Activated T-cell treated with anti-CD3 and anti-CD28 coated beads for 1 hour (primary cell): ENCODE data around the gene ARHGEF1.
"Not testable (repeated sequence)": the region's sequence is repeated elsewhere in the genome, so short reads cannot be mapped to it uniquely, and the experiment has no call there.

Experiments
- DNase-seq: peaks from one replicate; pipeline ENCODE4 v3.0.0-alpha.2; 2020; ENCODE audit warnings: low read depth

Gene ARHGEF1

GRCh38 chr19:41905273-41906002 lies 22.5 kb downstream of the ARHGEF1 start:
- no peak for DNase-seq

- DNase-seq: no peak
Measured at GRCh38 chr19:41906271-41906670, 23.3 kb downstream of the ARHGEF1 start.

- no peak for DNase-seq
Measured at GRCh38 chr19:41906916-41907680, 24.1 kb downstream of the ARHGEF1 start.

GRCh38 chr19:41907994-41908615 lies 25.1 kb downstream of the ARHGEF1 start:
- DNase-seq: no peak

- no peak for DNase-seq
Measured at GRCh38 chr19:41908724-41909464, 25.9 kb downstream of the ARHGEF1 start.

GRCh38 chr19:41909706-41910105 lies 26.7 kb downstream of the ARHGEF1 start:
- no peak for DNase-seq

- DNase-seq: no peak
Measured at GRCh38 chr19:41910240-41910991, 27.4 kb downstream of the ARHGEF1 start.

GRCh38 chr19:41910992-41911888 lies 28.3 kb downstream of the ARHGEF1 start:
- DNase-seq: no peak

- DNase-seq: no peak
Measured at GRCh38 chr19:41911889-41912731, 29.1 kb downstream of the ARHGEF1 start.

GRCh38 chr19:41912899-41913537 lies 30.0 kb downstream of the ARHGEF1 start:
- no peak for DNase-seq

GRCh38 chr19:41913538-41914423 lies 30.8 kb downstream of the ARHGEF1 start:
- DNase-seq: no peak

GRCh38 chr19:41914424-41914834 lies 31.4 kb downstream of the ARHGEF1 start:
- not testable (repeated sequence) for DNase-seq

GRCh38 chr19:41915021-41915775 lies 32.2 kb downstream of the ARHGEF1 start:
- DNase-seq: no peak

- DNase-seq: no peak
Measured at GRCh38 chr19:41915776-41916414, 32.9 kb downstream of the ARHGEF1 start.

GRCh38 chr19:41917676-41918075 lies 34.7 kb downstream of the ARHGEF1 start:
- DNase-seq: no peak

- DNase-seq: no peak
Measured at GRCh38 chr19:41918095-41918494, 35.1 kb downstream of the ARHGEF1 start.
